Esophagus muscularis mucosa (tissue), 4 donors: Measurements from ENCODE around the gene MME. TPM values are rescaled to one million over a fixed set of nuclear protein-coding genes. Genes with fewer than 3 reads are reported as not detected.
"Not testable (repeated sequence)": the region's sequence is repeated elsewhere in the genome, so short reads cannot be mapped to it uniquely, and the experiment has no call there.

Source experiments
- DNase-seq: peaks from one replicate; pipeline ENCODE4 v3.0.0-alpha.2; 2017; ENCODE audit errors: extremely low spot score
- H3K27ac ChIP-seq, 4 donors: fragments of 200-600 bp; sonication (generic); replicated peaks in 1 of 4; 1 replicate in 3 of 4; 2 replicates in 1 of 4; pipeline ENCODE4 v1.5.1; 2016 to 2019; ENCODE audit warnings: mild to moderate bottlenecking in 1 of 4
- H3K27me3 ChIP-seq, 4 donors: fragments of 200-600 bp; sonication (generic); one replicate each; pipeline versions ENCODE4 v1.5.1 to v1.6.0; 2016 to 2019
- H3K36me3 ChIP-seq, 4 donors: fragments of 200-600 bp; sonication (generic); one replicate each; pipeline ENCODE4 v1.5.1; 2016 to 2019
- H3K4me1 ChIP-seq, 4 donors: fragments of 200-600 bp; sonication (generic); one replicate each; pipeline ENCODE4 v1.5.1; 2016 to 2019
- H3K4me3 ChIP-seq, 4 donors: fragments of 200-600 bp; sonication (generic); 1 replicate in 2 of 4; 2 replicates in 2 of 4; pipeline ENCODE4 v1.5.1; 2016 to 2019; ENCODE audit warnings: mild to moderate bottlenecking in 4 of 4, moderate library complexity in 1 of 4
- H3K9me3 ChIP-seq, 4 donors: fragments of 200-600 bp; sonication (generic); 1 replicate in 3 of 4; 2 replicates in 1 of 4; pipeline ENCODE4 v1.5.1; 2016 to 2019
- EP300 ChIP-seq: sonication (generic); formaldehyde crosslinking; IDR thresholded peaks from one replicate; pipeline ENCODE4 v1.6.1; 2017; ENCODE audit warnings: antibody characterized with exemption
- POLR2A ChIP-seq: fragments of 450-650 bp; IDR thresholded peaks from one replicate; pipeline ENCODE4 v1.6.1; 2017; ENCODE audit warnings: antibody characterized with exemption, moderate library complexity, mild to moderate bottlenecking, low read depth
- POLR2AphosphoS5 ChIP-seq, 2 donors: sonication (generic); formaldehyde crosslinking; IDR thresholded peaks; one replicate each; pipeline ENCODE4 v1.6.1; 2017; ENCODE audit warnings: antibody characterized with exemption in 2 of 2
- WGBS: methylation state at CpG from one replicate; pipeline ENCODE4 v1.1.5; 2018; 5-methylcytosine and 5-hydroxymethylcytosine counted together
- intact Hi-C: fragments of 100-400 bp; cut with DNase I; formaldehyde crosslinking; loops from one replicate; pipeline ENCODE4 v1.15.1; 2023
- total RNA-seq, 4 donors: library from RNA; depleted of rRNA; stranded (reverse); fragments of >200 nt; gene quantifications; one replicate each; pipeline versions ENCODE4 v1.1.0 to v1.2.1, GENCODE V29; 2016
- TF ChIP-seq, protein P1 (sequence below), 3 experiments: fragments of 200-600 bp in 2 of 3; fragments of 450-650 bp in 1 of 3; sonication (generic) in 2 of 3; IDR thresholded peaks; one replicate each; pipeline ENCODE4 v1.5.1; 2017 to 2019; ENCODE audit warnings: antibody characterized with exemption in 3 of 3, mild to moderate bottlenecking in 2 of 3, moderate library complexity in 1 of 3

MME gene
- total RNA-seq, 4 donors from 2014 or later: 1.7 to 6.5 (median 4.5) TPM

DNA sequence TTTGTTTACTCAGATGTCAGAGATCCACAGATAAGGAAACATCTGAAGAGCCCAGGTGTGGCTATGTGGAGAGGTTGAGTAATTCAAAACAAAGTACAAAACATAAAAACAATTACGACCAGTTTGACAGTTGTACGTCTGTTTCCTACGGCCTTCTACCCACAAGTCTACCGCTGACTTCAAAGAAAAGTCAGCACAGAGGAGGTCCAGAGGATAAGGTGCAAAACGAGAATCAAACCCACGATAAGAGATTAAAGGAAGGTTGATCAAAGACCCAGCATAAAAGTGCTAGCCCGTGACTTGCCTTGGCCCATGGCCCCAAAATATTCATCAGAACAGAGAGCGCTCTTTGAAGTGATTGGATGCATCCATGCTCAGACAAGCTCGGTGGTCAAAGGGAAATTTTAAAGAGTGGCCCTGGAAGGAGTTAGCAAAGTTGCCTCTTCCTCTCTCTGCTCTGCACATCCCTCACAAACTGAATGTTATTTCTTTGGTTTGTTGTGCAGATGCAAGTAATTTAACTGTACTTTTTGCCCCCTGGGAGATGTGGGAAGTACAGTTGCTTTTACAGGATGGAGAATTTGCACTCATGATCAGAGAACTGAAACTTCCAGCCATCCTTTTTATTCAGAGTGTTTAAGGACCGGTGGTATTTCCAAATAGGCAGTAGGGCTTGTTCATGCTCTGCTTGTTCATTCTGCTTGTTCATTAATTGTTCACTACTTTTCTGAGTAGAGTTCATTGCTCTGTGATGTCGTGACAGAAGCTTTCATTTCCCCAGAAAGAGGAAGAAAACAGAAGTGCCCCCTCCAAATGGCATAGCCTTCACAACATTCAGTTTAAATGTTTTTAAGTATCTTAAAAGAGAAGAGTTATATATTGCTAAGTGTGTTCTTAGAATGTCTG is 31.1 kb downstream of the MME start:
- Histone ChIP-seq H3K9me3 (no peaks in the 10 kb centered on the region), H3K27me3 (no peaks in the 10 kb centered on the region), H3K36me3 (no peaks in the 10 kb centered on the region), H3K4me3 (no peak overlapping the region), H3K4me1 (no peaks in the 10 kb centered on the region), H3K27ac (no peak overlapping the region)
- intact Hi-C loops: no loop called here
- 66% methylated on average over 11 of the region's 11 CpGs for WGBS
- DNase-seq: no peak
- TF ChIP-seq, protein P1, sequence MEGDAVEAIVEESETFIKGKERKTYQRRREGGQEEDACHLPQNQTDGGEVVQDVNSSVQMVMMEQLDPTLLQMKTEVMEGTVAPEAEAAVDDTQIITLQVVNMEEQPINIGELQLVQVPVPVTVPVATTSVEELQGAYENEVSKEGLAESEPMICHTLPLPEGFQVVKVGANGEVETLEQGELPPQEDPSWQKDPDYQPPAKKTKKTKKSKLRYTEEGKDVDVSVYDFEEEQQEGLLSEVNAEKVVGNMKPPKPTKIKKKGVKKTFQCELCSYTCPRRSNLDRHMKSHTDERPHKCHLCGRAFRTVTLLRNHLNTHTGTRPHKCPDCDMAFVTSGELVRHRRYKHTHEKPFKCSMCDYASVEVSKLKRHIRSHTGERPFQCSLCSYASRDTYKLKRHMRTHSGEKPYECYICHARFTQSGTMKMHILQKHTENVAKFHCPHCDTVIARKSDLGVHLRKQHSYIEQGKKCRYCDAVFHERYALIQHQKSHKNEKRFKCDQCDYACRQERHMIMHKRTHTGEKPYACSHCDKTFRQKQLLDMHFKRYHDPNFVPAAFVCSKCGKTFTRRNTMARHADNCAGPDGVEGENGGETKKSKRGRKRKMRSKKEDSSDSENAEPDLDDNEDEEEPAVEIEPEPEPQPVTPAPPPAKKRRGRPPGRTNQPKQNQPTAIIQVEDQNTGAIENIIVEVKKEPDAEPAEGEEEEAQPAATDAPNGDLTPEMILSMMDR (IDR thresholded peaks at IDR 0.05): no peak
- TF ChIP-seq EP300: no peak
- TF ChIP-seq POLR2A: no peak
- no peak for TF ChIP-seq POLR2AphosphoS5 (IDR thresholded peaks at IDR 0.05)

DNA sequence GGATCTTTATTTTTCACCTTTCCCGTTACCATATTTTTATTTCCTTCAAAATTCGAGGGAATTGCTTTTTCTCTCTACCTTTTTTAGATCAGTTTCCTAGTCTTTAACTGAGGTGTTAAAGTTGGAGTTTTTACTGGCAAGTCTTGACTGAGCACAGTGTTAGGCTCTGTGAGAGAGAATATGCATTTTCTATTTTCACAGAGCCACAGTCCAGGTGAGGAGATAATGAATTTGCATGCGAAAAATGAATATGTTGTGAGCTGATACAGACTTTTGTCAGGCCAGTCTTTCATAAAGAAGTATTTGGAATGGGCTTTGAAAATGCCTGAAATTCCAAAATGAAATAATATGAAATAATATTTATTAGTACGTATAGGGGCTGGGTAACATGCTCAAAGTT is 31.9 kb downstream of the MME start:
- Histone ChIP-seq H3K4me3 (no peak overlapping the region), H3K27ac (no peak overlapping the region), H3K36me3 (no peaks in the 10 kb centered on the region), H3K9me3 (no peaks in the 10 kb centered on the region), H3K4me1 (no peaks in the 10 kb centered on the region), H3K27me3 (no peaks in the 10 kb centered on the region)
- 66% methylated on average over 4 of the region's 4 CpGs for WGBS
- TF ChIP-seq, protein P1 (IDR thresholded peaks at IDR 0.05): no peak
- no peak for TF ChIP-seq POLR2A
- TF ChIP-seq EP300: no peak
- no peak for TF ChIP-seq POLR2AphosphoS5 (IDR thresholded peaks at IDR 0.05)
- no peak for DNase-seq
- intact Hi-C loops: no loop called here

DNA sequence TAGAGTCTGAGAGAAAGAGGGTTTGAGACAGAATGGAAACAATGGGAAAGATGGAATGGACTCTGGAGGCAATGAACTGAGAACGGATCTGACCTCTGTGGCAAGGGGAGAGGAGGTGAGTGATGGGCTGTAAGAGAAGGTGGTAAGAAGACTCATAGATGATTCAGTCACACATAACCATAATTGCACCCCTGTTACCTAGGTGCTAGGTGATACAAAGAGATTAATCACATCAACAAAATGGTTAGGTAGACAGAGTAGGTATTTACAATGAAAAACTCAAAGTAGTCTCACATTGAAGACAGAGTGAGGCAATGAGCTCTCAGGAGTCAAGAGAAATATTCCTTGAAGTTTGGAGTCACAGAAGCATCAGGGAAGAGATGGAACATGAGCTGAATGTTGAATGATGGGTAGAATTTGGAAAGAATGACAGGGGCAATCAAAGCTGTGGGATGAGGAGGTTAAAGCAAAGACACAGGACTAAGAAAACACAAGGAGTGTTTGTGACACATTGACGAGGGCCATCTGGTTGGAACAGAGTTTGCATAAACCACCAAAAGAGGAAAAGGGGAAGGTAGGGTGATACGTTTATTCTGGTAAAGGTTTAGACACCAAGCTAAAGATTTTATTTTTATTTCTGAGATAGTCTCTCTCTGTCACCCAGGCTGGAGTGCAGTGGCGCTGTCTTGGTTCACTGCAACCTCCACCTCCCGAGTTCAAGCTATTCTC is 32.7 kb downstream of the MME start:
- intact Hi-C loops: no loop called here
- Histone ChIP-seq H3K36me3 (no peaks in the 10 kb centered on the region), H3K4me3 (no peak overlapping the region), H3K4me1 (no peaks in the 10 kb centered on the region), H3K9me3 (no peaks in the 10 kb centered on the region), H3K27me3 (no peaks in the 10 kb centered on the region), H3K27ac (no peak overlapping the region)
- TF ChIP-seq, protein P1 (IDR thresholded peaks at IDR 0.05): no peak
- TF ChIP-seq EP300: no peak
- TF ChIP-seq POLR2AphosphoS5 (IDR thresholded peaks at IDR 0.05): no peak
- no peak for TF ChIP-seq POLR2A
- no peak for DNase-seq
- 73% methylated on average over 5 of the region's 5 CpGs for whole genome bisulfite sequencing

DNA sequence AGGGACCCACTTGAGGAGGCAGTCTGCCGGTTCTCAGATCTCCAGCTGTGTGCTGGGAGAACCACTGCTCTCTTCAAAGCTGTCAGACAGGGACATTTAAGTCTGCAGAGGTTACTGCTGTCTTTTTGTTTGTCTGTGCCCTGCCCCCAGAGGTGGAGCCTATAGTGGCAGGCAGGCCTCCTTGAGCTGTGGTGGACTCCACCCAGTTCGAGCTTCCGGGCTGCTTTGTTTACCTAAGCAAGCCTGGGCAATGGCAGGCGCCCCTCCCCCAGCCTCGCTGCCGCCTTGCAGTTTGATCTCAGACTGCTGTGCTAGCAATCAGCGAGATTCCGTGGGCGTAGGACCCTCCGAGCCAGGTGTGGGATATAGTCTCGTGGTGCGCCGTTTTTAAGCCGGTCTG is 44.6 kb downstream of the MME start:
- H3K4me1 ChIP-seq, intact Hi-C loops, H3K27ac ChIP-seq, H3K9me3 ChIP-seq, H3K27me3 ChIP-seq, H3K36me3 ChIP-seq, DNase-seq: not testable (repeated sequence)
- H3K4me3 ChIP-seq: peak overlapping the region in 1 of 4 donors; percentile 42
- no CpG with 5 or more reads among the region's 14 CpGs for WGBS

DNA sequence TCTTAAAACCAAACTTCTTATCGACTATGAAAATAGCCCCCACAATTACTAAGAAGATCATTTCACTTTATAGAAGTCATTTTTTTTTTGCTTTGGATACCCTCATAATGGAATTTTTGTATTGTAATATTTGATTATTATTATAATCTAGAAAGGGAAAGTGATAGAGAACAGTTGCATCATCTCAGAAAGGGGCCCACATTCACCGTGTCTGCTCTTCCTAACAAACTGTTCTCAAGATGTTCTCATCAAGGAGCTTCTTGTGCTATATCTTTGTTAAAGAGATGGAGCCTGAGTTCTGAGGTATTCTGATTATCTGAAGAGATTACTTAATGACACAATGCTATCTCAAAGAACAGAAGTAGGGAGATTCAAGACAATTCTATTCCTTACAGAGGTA is 49.3 kb downstream of the MME start:
- WGBS: 77% methylated on average over 2 of the region's 2 CpGs
- no peaks in the 10 kb centered on the region for H3K4me1 ChIP-seq
- no peak overlapping the region for H3K27ac ChIP-seq
- TF ChIP-seq, protein P1 (IDR thresholded peaks at IDR 0.05): no peak
- TF ChIP-seq POLR2AphosphoS5 (IDR thresholded peaks at IDR 0.05): no peak
- TF ChIP-seq EP300: no peak
- TF ChIP-seq POLR2A: no peak
- intact Hi-C loops: no loop called here
- H3K27me3 ChIP-seq: no peaks in the 10 kb centered on the region
- no peak overlapping the region for H3K4me3 ChIP-seq
- no peak for DNase-seq
- H3K36me3 ChIP-seq: no peaks in the 10 kb centered on the region
- no peaks in the 10 kb centered on the region for H3K9me3 ChIP-seq
